ENCODE results near the gene CSNK2A3.

GRCh38 chr11:11380883-11381282 lies 27.8 kb upstream of the CSNK2A3 start:
- TF ChIP-seq CTCF (IDR thresholded peaks at IDR 0.05): no peak
- no peak for TF ChIP-seq POLR2A (IDR thresholded peaks at IDR 0.05)
- TF ChIP-seq POLR2AphosphoS5 (IDR thresholded peaks at IDR 0.05): no peak

Measured in breast epithelium (tissue), 3 donors.